ENCODE data around the gene OXCT2.

DNA sequence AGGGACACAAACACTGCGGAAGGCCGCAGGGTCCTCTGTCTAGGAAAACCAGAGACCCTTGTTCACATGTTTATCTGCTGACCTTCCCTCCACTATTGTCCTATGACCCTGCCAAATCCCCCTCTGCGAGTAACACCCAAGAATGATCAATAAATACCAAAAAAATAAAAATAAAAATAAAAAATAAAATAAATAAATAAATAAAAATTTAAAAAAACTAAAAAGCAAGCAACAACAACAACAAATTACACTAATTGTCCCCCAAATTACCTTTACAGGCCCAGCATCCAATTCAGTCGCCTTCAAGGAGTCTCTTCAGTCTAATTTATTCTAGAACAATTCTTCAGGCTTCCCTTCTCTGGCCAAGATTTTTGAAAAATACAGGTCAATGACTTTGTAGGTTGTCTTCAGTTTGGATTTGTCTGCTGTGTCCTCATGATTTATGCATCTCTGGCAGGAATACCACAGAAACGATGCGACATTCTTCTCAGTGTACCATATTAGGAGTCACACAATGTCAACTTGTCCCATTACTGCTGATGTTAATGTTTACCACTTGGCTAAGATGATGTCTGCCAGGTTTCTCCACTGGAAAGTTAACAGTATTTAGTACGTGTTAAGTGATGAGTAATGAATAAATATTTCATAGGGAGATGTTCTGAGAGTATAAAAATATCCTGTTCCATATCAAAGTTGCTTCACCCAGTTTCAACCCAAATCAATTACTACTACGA lies 37.8 kb upstream of the OXCT2 start:
- TF ChIP-seq, protein P1, sequence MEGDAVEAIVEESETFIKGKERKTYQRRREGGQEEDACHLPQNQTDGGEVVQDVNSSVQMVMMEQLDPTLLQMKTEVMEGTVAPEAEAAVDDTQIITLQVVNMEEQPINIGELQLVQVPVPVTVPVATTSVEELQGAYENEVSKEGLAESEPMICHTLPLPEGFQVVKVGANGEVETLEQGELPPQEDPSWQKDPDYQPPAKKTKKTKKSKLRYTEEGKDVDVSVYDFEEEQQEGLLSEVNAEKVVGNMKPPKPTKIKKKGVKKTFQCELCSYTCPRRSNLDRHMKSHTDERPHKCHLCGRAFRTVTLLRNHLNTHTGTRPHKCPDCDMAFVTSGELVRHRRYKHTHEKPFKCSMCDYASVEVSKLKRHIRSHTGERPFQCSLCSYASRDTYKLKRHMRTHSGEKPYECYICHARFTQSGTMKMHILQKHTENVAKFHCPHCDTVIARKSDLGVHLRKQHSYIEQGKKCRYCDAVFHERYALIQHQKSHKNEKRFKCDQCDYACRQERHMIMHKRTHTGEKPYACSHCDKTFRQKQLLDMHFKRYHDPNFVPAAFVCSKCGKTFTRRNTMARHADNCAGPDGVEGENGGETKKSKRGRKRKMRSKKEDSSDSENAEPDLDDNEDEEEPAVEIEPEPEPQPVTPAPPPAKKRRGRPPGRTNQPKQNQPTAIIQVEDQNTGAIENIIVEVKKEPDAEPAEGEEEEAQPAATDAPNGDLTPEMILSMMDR (IDR thresholded peaks at IDR 0.05), result no peak
- no peak for TF ChIP-seq EZH2 (IDR thresholded peaks at IDR 0.05; ENCODE audit: borderline replicate concordance, insufficient read depth, low read depth, low read length, poor library complexity, severe bottlenecking)
